H1 (cell line): ENCODE results near the gene FSD1L.

ENCODE experiments used
- ASH2L ChIP-seq: fragments of 200-600, 300-600 bp; sonication (generic); IDR thresholded peaks from one replicate; pipeline ENCODE4 v1.7.1; 2017; ENCODE audit warnings: low read length
- CEBPB ChIP-seq: IDR thresholded peaks from 2 replicates; pipeline ENCODE4 v1.6.1; 2012; ENCODE audit warnings: low read depth, low read length
- EZH2 ChIP-seq: fragments of 200-600 bp; sonication (generic); IDR thresholded peaks from 2 replicates; pipeline ENCODE4 v1.7.1; 2012; ENCODE audit warnings: low read depth, mild to moderate bottlenecking, moderate library complexity, low read length, inconsistent platforms; ENCODE audit not compliant: severe bottlenecking
- HDAC2 ChIP-seq, 2 experiments: fragments of 300-600 bp in 1 of 2; sonication (generic) in 1 of 2; IDR thresholded peaks; 2 replicates each; pipeline ENCODE4 v1.6.1; 2011 to 2012; ENCODE audit warnings: low read depth in 2 of 2, low read length in 2 of 2, mild to moderate bottlenecking in 2 of 2, moderate library complexity in 2 of 2, borderline replicate concordance in 1 of 2, inconsistent platforms in 1 of 2
- KDM1A ChIP-seq: fragments of 200-600, 300-600 bp; sonication (generic); IDR thresholded peaks from 2 replicates; pipeline ENCODE4 v1.7.1; 2016; ENCODE audit warnings: mild to moderate bottlenecking, low read length, borderline replicate concordance
- PHF8 ChIP-seq: fragments of 200-600 bp; sonication (generic); conservative IDR thresholded peaks from 2 replicates; pipeline ENCODE4 v1.7.1; 2012; ENCODE audit warnings: low read depth, mild to moderate bottlenecking, inconsistent platforms, low read length, moderate library complexity
- POLR2AphosphoS5 ChIP-seq: IDR thresholded peaks from 2 replicates; pipeline ENCODE4 v1.6.1; 2011; ENCODE audit warnings: low read depth, low read length
- POU5F1 ChIP-seq: IDR thresholded peaks from 2 replicates; pipeline ENCODE4 v1.6.1; 2011; ENCODE audit warnings: low read depth, mild to moderate bottlenecking, low read length, moderate library complexity
- RFX5 ChIP-seq: IDR thresholded peaks from 2 replicates; pipeline ENCODE4 v1.6.1; 2011; ENCODE audit warnings: low read depth, low read length, improper control_type of control experiment, borderline replicate concordance
- SIN3A ChIP-seq, 2 experiments: IDR thresholded peaks in 1 of 2; conservative IDR thresholded peaks in 1 of 2; 2 replicates each; pipeline ENCODE4 v1.6.1; 2011 to 2012; ENCODE audit warnings: low read length in 2 of 2, improper control_type of control experiment in 1 of 2, low read depth in 1 of 2, mild to moderate bottlenecking in 1 of 2
- TAF1 ChIP-seq: IDR thresholded peaks from 2 replicates; pipeline ENCODE4 v1.6.1; 2011; ENCODE audit warnings: mild to moderate bottlenecking, low read depth, low read length
- TF ChIP-seq, protein P1 (sequence below), 3 experiments: IDR thresholded peaks; 1 replicate in 2 of 3; 2 replicates in 1 of 3; pipeline versions ENCODE4 v1.5.1 to v1.6.1; 2011; ENCODE audit warnings: low read length in 3 of 3, mild to moderate bottlenecking in 3 of 3, inconsistent platforms in 2 of 3, low read depth in 1 of 3, moderate library complexity in 1 of 3; ENCODE audit not compliant: insufficient read depth in 1 of 3; ENCODE audit errors: control extremely low read depth in 1 of 3
- TF ChIP-seq, protein P2 (sequence below): IDR thresholded peaks from 2 replicates; pipeline ENCODE4 v1.6.1; 2012; ENCODE audit warnings: low read length, inconsistent platforms
- TF ChIP-seq, protein P3 (sequence below): IDR thresholded peaks from 2 replicates; pipeline ENCODE4 v1.6.1; 2011; ENCODE audit warnings: low read length, improper control_type of control experiment

DNA sequence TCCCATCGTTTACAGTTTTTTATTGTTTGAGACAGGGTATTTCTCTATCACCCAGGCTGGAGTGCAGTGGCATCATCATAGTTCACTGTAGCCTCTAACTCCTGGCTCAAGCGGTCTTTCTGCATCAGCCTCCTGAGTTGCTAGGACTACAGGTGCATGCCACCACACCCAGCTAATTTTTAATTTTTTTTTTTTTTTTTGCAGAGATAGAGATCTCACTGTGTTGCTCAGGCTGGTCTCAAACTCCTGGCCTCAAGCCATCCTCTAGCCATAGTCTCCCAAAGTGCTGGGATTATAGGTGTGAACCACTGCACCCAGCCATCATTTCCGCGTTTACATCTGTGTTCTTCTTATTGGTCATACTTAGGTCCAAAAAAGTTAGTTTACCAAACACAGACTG lies 53.6 kb downstream of the FSD1L start:
- no peak for TF ChIP-seq EZH2
- TF ChIP-seq, protein P1, sequence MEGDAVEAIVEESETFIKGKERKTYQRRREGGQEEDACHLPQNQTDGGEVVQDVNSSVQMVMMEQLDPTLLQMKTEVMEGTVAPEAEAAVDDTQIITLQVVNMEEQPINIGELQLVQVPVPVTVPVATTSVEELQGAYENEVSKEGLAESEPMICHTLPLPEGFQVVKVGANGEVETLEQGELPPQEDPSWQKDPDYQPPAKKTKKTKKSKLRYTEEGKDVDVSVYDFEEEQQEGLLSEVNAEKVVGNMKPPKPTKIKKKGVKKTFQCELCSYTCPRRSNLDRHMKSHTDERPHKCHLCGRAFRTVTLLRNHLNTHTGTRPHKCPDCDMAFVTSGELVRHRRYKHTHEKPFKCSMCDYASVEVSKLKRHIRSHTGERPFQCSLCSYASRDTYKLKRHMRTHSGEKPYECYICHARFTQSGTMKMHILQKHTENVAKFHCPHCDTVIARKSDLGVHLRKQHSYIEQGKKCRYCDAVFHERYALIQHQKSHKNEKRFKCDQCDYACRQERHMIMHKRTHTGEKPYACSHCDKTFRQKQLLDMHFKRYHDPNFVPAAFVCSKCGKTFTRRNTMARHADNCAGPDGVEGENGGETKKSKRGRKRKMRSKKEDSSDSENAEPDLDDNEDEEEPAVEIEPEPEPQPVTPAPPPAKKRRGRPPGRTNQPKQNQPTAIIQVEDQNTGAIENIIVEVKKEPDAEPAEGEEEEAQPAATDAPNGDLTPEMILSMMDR (IDR thresholded peaks at IDR 0.05; ENCODE audit: control extremely low read depth in 1 of 3, insufficient read depth in 1 of 3, low read depth in 1 of 3, low read length in 3 of 3): no peak
- TF ChIP-seq, protein P2, sequence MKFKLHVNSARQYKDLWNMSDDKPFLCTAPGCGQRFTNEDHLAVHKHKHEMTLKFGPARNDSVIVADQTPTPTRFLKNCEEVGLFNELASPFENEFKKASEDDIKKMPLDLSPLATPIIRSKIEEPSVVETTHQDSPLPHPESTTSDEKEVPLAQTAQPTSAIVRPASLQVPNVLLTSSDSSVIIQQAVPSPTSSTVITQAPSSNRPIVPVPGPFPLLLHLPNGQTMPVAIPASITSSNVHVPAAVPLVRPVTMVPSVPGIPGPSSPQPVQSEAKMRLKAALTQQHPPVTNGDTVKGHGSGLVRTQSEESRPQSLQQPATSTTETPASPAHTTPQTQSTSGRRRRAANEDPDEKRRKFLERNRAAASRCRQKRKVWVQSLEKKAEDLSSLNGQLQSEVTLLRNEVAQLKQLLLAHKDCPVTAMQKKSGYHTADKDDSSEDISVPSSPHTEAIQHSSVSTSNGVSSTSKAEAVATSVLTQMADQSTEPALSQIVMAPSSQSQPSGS: no peak
- TF ChIP-seq POU5F1: no peak
- no peak for TF ChIP-seq KDM1A
- TF ChIP-seq HDAC2 (IDR thresholded peaks at IDR 0.05; ENCODE audit: borderline replicate concordance in 1 of 2, low read depth in 2 of 2, low read length in 2 of 2): no peak
- no peak for TF ChIP-seq SIN3A (conservative IDR thresholded peaks at IDR 0.05 in 1 of 2, IDR thresholded peaks at IDR 0.05 in 1 of 2; ENCODE audit: low read depth in 1 of 2, low read length in 2 of 2)
- TF ChIP-seq CEBPB: no peak
- TF ChIP-seq ASH2L: no peak
- no peak for TF ChIP-seq RFX5
- no peak for TF ChIP-seq PHF8
- TF ChIP-seq, protein P3, sequence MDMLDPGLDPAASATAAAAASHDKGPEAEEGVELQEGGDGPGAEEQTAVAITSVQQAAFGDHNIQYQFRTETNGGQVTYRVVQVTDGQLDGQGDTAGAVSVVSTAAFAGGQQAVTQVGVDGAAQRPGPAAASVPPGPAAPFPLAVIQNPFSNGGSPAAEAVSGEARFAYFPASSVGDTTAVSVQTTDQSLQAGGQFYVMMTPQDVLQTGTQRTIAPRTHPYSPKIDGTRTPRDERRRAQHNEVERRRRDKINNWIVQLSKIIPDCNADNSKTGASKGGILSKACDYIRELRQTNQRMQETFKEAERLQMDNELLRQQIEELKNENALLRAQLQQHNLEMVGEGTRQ: no peak
- no peak for TF ChIP-seq POLR2AphosphoS5
- TF ChIP-seq TAF1: no peak
